Measurements from ENCODE around the gene ZNF41. TPM values are rescaled to one million over a fixed set of nuclear protein-coding genes. Genes with fewer than 3 reads are reported as not detected.

ZNF41 gene
- total and polyA plus RNA-seq, 9 donors = 7.1 to 13.1 (median 10.0) TPM

GRCh38 chrX:47413179-47413594 is 69.8 kb downstream of the ZNF41 start:
- peaks cover 25% of the 10 kb centered on the region for H3K9me3 ChIP-seq (replicated peaks; ENCODE audit: control insufficient read depth, low read depth, low read length)
- no peaks in the 10 kb centered on the region for H3K4me1 ChIP-seq (ENCODE audit: control insufficient read depth, insufficient read depth, low read length)
- DNase-seq = no peak
- H3K27ac ChIP-seq (ENCODE audit: low read length) = no peak overlapping the region
- no peaks in the 10 kb centered on the region for H3K36me3 ChIP-seq (ENCODE audit: control insufficient read depth, insufficient read depth, low read length)
- WGBS (ENCODE audit: insufficient coverage) = 71% methylated on average over 4 of the region's 8 CpGs
- no peaks in the 10 kb centered on the region for H3K27me3 ChIP-seq (ENCODE audit: control insufficient read depth, insufficient read depth, low read length)
- no peak overlapping the region for H3K4me3 ChIP-seq (ENCODE audit: low read length)

Other genes with a start within 250 kb of the ZNF41 start
- 0.35 TPM for gene ZNF157, start 112.6 kb downstream of the ZNF41 start, total RNA-seq
- gene ZNF157, start 112.6 kb downstream of the ZNF41 start, polyA plus RNA-seq (ENCODE audit: insufficient read depth in 1 of 8, insufficient read length in 8 of 8, low replicate concordance in 1 of 8) = under 1 TPM; 0.10 to 0.44 (median 0.21) TPM
- 22.8 TPM for gene ARAF, start 78.0 kb upstream of the ZNF41 start, total RNA-seq
- 10 to 100 TPM; 35.8 to 51.7 (median 44.0) TPM for gene ARAF, start 78.0 kb upstream of the ZNF41 start, polyA plus RNA-seq (ENCODE audit: insufficient read depth in 1 of 8, insufficient read length in 8 of 8, low replicate concordance in 1 of 8)
- gene TIMP1, start 99.2 kb upstream of the ZNF41 start, total RNA-seq = 98.9 TPM
- gene TIMP1, start 99.2 kb upstream of the ZNF41 start, polyA plus RNA-seq (ENCODE audit: insufficient read depth in 1 of 8, insufficient read length in 8 of 8, low replicate concordance in 1 of 8) = 100 to 1,000 TPM in 7 of 8 donors, 10 to 100 TPM in 1; 97.6 to 169 (median 136) TPM
- gene SYN1, start 136.6 kb upstream of the ZNF41 start, total RNA-seq = 0.75 TPM
- 10 to 100 TPM in 1 of 8 donors, 1 to 10 TPM in 7; 4.7 to 10.6 (median 7.4) TPM for gene SYN1, start 136.6 kb upstream of the ZNF41 start, polyA plus RNA-seq (ENCODE audit: insufficient read depth in 1 of 8, insufficient read length in 8 of 8, low replicate concordance in 1 of 8)
- 3.2 TPM for gene CFP, start 146.7 kb upstream of the ZNF41 start, total RNA-seq
- gene CFP, start 146.7 kb upstream of the ZNF41 start, polyA plus RNA-seq (ENCODE audit: insufficient read depth in 1 of 8, insufficient read length in 8 of 8, low replicate concordance in 1 of 8) = 1 to 10 TPM; 1.6 to 4.5 (median 2.7) TPM
- gene ELK1, start 167.3 kb upstream of the ZNF41 start, total RNA-seq = 15.3 TPM
- gene ELK1, start 167.3 kb upstream of the ZNF41 start, polyA plus RNA-seq (ENCODE audit: insufficient read depth in 1 of 8, insufficient read length in 8 of 8, low replicate concordance in 1 of 8) = 10 to 100 TPM; 22.3 to 29.9 (median 25.5) TPM
- 118 TPM for gene UXT, start 176.0 kb upstream of the ZNF41 start, total RNA-seq
- gene UXT, start 176.0 kb upstream of the ZNF41 start, polyA plus RNA-seq (ENCODE audit: insufficient read depth in 1 of 8, insufficient read length in 8 of 8, low replicate concordance in 1 of 8) = 100 to 1,000 TPM in 1 of 8 donors, 10 to 100 TPM in 7; 77.4 to 105 (median 85.0) TPM

All from muscle of leg (tissue), 11 donors.